T-helper 9 cell (primary cell): Measurements from ENCODE around the gene SIRPA.

Experiments
- DNase-seq: peaks from one replicate; pipeline ENCODE4 v3.0.0-alpha.2; 2020

SIRPA gene

GRCh38 chr20:1935696-1936366, 40.6 kb downstream of the SIRPA start:
- no peak for DNase-seq

GRCh38 chr20:1937316-1937976, 42.2 kb downstream of the SIRPA start:
- no peak for DNase-seq

GRCh38 chr20:1938464-1939269, 43.5 kb downstream of the SIRPA start:
- DNase-seq = no peak

GRCh38 chr20:1939270-1939595, 44.0 kb downstream of the SIRPA start:
- DNase-seq = no peak

GRCh38 chr20:1940581-1940980, 45.4 kb downstream of the SIRPA start:
- DNase-seq = no peak

GRCh38 chr20:1941226-1941625, 46.0 kb downstream of the SIRPA start:
- no peak for DNase-seq

- DNase-seq = no peak
Observed at GRCh38 chr20:1942061-1942460, 46.9 kb downstream of the SIRPA start.

GRCh38 chr20:1942486-1943274, 47.5 kb downstream of the SIRPA start:
- DNase-seq = no peak

GRCh38 chr20:1943275-1944002, 48.2 kb downstream of the SIRPA start:
- no peak for DNase-seq

- no peak for DNase-seq
Observed at GRCh38 chr20:1944345-1945091, 49.3 kb downstream of the SIRPA start.

- DNase-seq = no peak
Observed at GRCh38 chr20:1945134-1945618, 50.0 kb downstream of the SIRPA start.

GRCh38 chr20:1945660-1946059, 50.5 kb downstream of the SIRPA start:
- DNase-seq = no peak

- DNase-seq = no peak
Observed at GRCh38 chr20:1946442-1946761, 51.2 kb downstream of the SIRPA start.

- no peak for DNase-seq
Observed at GRCh38 chr20:1946762-1947534, 51.7 kb downstream of the SIRPA start.

GRCh38 chr20:1947535-1947846, 52.3 kb downstream of the SIRPA start:
- no peak for DNase-seq

- DNase-seq = no peak
Observed at GRCh38 chr20:1949347-1950100, 54.3 kb downstream of the SIRPA start.

GRCh38 chr20:1950836-1951235, 55.6 kb downstream of the SIRPA start:
- DNase-seq = no peak

- DNase-seq = no peak
Observed at GRCh38 chr20:1951436-1952115, 56.4 kb downstream of the SIRPA start.

- no peak for DNase-seq
Observed at GRCh38 chr20:1952737-1953530, 57.7 kb downstream of the SIRPA start.
